ENCODE measurements around the gene CLDN9.

DNA sequence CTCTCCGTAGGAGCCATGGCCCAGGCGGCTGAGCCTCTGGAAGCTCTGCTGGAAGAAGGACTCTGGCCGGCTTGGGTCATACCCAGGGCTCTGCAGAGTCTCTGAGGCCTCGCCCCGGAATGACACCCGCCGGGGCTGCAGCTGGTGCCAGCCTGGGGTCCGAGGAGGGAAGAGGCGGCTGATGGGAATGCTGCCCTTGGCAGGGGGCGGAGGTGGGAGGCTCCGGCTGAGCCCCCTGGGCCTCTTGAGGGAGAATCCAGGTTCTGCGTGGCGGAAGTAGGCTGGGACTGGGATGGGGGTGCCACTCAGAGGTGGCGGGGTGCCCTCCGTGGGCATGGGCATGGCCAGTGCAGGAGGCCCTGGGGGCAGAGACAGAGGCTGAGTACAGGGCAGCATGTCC, 36.0 kb upstream of the CLDN9 start:
- TF ChIP-seq POLR2A (IDR thresholded peaks at IDR 0.05), result no peak
- TF ChIP-seq, protein P1, sequence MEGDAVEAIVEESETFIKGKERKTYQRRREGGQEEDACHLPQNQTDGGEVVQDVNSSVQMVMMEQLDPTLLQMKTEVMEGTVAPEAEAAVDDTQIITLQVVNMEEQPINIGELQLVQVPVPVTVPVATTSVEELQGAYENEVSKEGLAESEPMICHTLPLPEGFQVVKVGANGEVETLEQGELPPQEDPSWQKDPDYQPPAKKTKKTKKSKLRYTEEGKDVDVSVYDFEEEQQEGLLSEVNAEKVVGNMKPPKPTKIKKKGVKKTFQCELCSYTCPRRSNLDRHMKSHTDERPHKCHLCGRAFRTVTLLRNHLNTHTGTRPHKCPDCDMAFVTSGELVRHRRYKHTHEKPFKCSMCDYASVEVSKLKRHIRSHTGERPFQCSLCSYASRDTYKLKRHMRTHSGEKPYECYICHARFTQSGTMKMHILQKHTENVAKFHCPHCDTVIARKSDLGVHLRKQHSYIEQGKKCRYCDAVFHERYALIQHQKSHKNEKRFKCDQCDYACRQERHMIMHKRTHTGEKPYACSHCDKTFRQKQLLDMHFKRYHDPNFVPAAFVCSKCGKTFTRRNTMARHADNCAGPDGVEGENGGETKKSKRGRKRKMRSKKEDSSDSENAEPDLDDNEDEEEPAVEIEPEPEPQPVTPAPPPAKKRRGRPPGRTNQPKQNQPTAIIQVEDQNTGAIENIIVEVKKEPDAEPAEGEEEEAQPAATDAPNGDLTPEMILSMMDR (IDR thresholded peaks at IDR 0.05), result no peak
- TF ChIP-seq EP300 (IDR thresholded peaks at IDR 0.05), result no peak
- TF ChIP-seq POLR2AphosphoS5 (IDR thresholded peaks at IDR 0.05), result no peak

All from sigmoid colon (tissue), 4 donors.